SK-N-SH (cell line): Measurements from ENCODE around the gene NFIA. TPM values are rescaled to one million over a fixed set of nuclear protein-coding genes. Genes with fewer than 3 reads are reported as not detected.

Experiments used
- CTCF ChIA-PET: fragments of 300-600, 350-600 bp; formaldehyde crosslinking; extraction: SDS; loops from one replicate; lab custom pipeline; 2021; lab: Yijun Ruan, JAX
- POLR2A ChIA-PET: fragments of 350-600 bp; sonication (Branson Sonifier 250); formaldehyde crosslinking; extraction: SDS; loops from one replicate; lab custom pipeline; 2020; ENCODE audit warnings: antibody characterized with exemption, inconsistent platforms; lab: Yijun Ruan, JAX
- DNase-seq: peaks from one replicate; pipeline ENCODE4 v3.0.0; 2012
- H2AFZ ChIP-seq: fragments of 200-600 bp; sonication (generic); 2 replicates; pipeline ENCODE4 v1.8.1; 2016; ENCODE audit warnings: antibody characterized with exemption, mild to moderate bottlenecking, low read depth
- H3F3A ChIP-seq: fragments of 200-600 bp; sonication (generic); replicated peaks from 2 replicates; pipeline ENCODE3; 2016; ENCODE audit warnings: antibody characterized with exemption, mild to moderate bottlenecking; ENCODE audit not compliant: insufficient read depth
- H3K27ac ChIP-seq, 2 experiments: fragments of 200-500 bp in 1 of 2; fragments of 200-600 bp in 1 of 2; sonication (Bioruptor generic) in 1 of 2; sonication (generic), shearing (Covaris generic) in 1 of 2; 2 replicates each; pipeline versions ENCODE4 v1.5.1 to v1.6.1; 2014 to 2016; ENCODE audit warnings: low read depth in 2 of 2, inconsistent platforms in 1 of 2, low read length in 1 of 2, mild to moderate bottlenecking in 1 of 2, mixed read lengths in 1 of 2
- H3K27me3 ChIP-seq: fragments of 200-600 bp; sonication (generic), shearing (Covaris generic); 2 replicates; pipeline ENCODE4 v1.6.1; 2016; ENCODE audit warnings: mixed run types; ENCODE audit not compliant: insufficient read depth
- H3K36me3 ChIP-seq, 2 experiments: fragments of 200-500 bp in 1 of 2; fragments of 200-600 bp in 1 of 2; sonication (Bioruptor generic) in 1 of 2; sonication (generic) in 1 of 2; replicated peaks in 1 of 2; 2 replicates each; pipeline versions ENCODE3 to v1.5.1; 2014 to 2016; ENCODE audit warnings: low read length in 1 of 2, mild to moderate bottlenecking in 1 of 2; ENCODE audit not compliant: insufficient read depth in 2 of 2, control insufficient read depth in 1 of 2
- H3K4me1 ChIP-seq, 2 experiments: fragments of 200-500 bp in 1 of 2; fragments of 200-600 bp in 1 of 2; sonication (Bioruptor generic) in 1 of 2; sonication (generic), shearing (Covaris generic) in 1 of 2; 2 replicates each; pipeline versions ENCODE4 v1.5.1 to v1.6.1; 2014 to 2016; ENCODE audit warnings: low read depth in 1 of 2, low read length in 1 of 2, mixed run types in 1 of 2; ENCODE audit not compliant: insufficient read depth in 2 of 2, control insufficient read depth in 1 of 2
- H3K4me2 ChIP-seq: fragments of 200-600 bp; sonication (generic), shearing (Covaris generic); 2 replicates; pipeline ENCODE4 v1.6.1; 2017; ENCODE audit warnings: mixed run types
- H3K4me3 ChIP-seq, 2 experiments: fragments of 200-500 bp in 1 of 2; fragments of 200-600 bp in 1 of 2; sonication (Bioruptor generic) in 1 of 2; sonication (generic), shearing (Covaris generic) in 1 of 2; 2 replicates each; pipeline versions ENCODE4 v1.5.1 to v1.8.1; 2014 to 2016; ENCODE audit warnings: low read depth in 2 of 2, inconsistent platforms in 1 of 2, low read length in 1 of 2, mild to moderate bottlenecking in 1 of 2, mixed read lengths in 1 of 2, moderate library complexity in 1 of 2
- H3K79me2 ChIP-seq: fragments of 200-600 bp; sonication (generic); 2 replicates; pipeline ENCODE4 v1.8.1; 2017; ENCODE audit warnings: mild to moderate bottlenecking; ENCODE audit not compliant: insufficient read depth
- H3K9ac ChIP-seq: fragments of 200-600 bp; sonication (generic); 2 replicates; pipeline ENCODE4 v1.6.1; 2017; ENCODE audit warnings: mixed run types
- H3K9me2 ChIP-seq: fragments of 200-600 bp; sonication (generic); 2 replicates; pipeline ENCODE4 v1.6.1; 2017; ENCODE audit warnings: mixed run types
- H3K9me3 ChIP-seq: fragments of 200-600 bp; sonication (generic); 2 replicates; pipeline ENCODE4 v1.6.1; 2017; ENCODE audit warnings: mixed run types, mild to moderate bottlenecking, moderate library complexity
- H4K20me1 ChIP-seq: fragments of 200-600 bp; sonication (generic); 2 replicates; pipeline ENCODE4 v1.6.1; 2017; ENCODE audit warnings: mild to moderate bottlenecking, mixed run types; ENCODE audit not compliant: insufficient read depth
- FOXM1 ChIP-seq: IDR thresholded peaks from 2 replicates; pipeline ENCODE4 v1.4.0; 2012; ENCODE audit warnings: low read depth, mild to moderate bottlenecking
- GATA2 ChIP-seq: sonication (generic); formaldehyde crosslinking; IDR thresholded peaks from 2 replicates; pipeline ENCODE4 v1.5.0; 2020; ENCODE audit warnings: mild to moderate bottlenecking, missing genetic modification reagents
- IRF3 ChIP-seq: fragments of 150-350 bp; IDR thresholded peaks from 2 replicates; pipeline ENCODE4 v1.6.1; 2016; ENCODE audit warnings: mild to moderate bottlenecking, low read depth, low read length
- JUND ChIP-seq: IDR thresholded peaks from 2 replicates; pipeline ENCODE4 v1.4.0; 2012
- MXI1 ChIP-seq: IDR thresholded peaks from 2 replicates; pipeline ENCODE4 v1.6.1; 2012; ENCODE audit warnings: mild to moderate bottlenecking, low read depth, low read length, improper control_type of control experiment
- NRF1 ChIP-seq: IDR thresholded peaks from 2 replicates; pipeline ENCODE4 v1.6.1; 2012; ENCODE audit warnings: low read depth, mild to moderate bottlenecking, low read length
- PBX3 ChIP-seq: IDR thresholded peaks from 2 replicates; pipeline ENCODE4; 2012
- POLR2AphosphoS5 ChIP-seq: IDR thresholded peaks from 2 replicates; pipeline ENCODE4 v1.6.1; 2012; ENCODE audit warnings: low read depth, low read length
- RFX5 ChIP-seq: IDR thresholded peaks from 2 replicates; pipeline ENCODE4 v1.6.1; 2012; ENCODE audit warnings: mild to moderate bottlenecking, improper control_type of control experiment, low read length
- RXRA ChIP-seq: IDR thresholded peaks from 2 replicates; pipeline ENCODE4 v1.4.0; 2012; ENCODE audit warnings: low read depth, mild to moderate bottlenecking, borderline replicate concordance
- ZBTB33 ChIP-seq: IDR thresholded peaks from 2 replicates; pipeline ENCODE4 v1.4.0; 2012; ENCODE audit warnings: low read depth, borderline replicate concordance
- WGBS: methylation state at CpG from one replicate; pipeline ENCODE4 v1.1.6; 2017; ENCODE audit warnings: low lambda C conversion rate; 5-methylcytosine and 5-hydroxymethylcytosine counted together
- polyA plus RNA-seq, 3 experiments: library from polyadenylated mRNA; depleted of rRNA; stranded (reverse); fragments of >200 nt; gene quantifications; 2 replicates each; pipeline ENCODE4 v1.2.3, GENCODE V29; 2012
- TF ChIP-seq, protein P1 (sequence below): IDR thresholded peaks from 2 replicates; pipeline ENCODE4 v1.4.0; 2012; ENCODE audit warnings: low read depth, borderline replicate concordance
- TF ChIP-seq, protein P2 (sequence below): fragments of 200-600 bp; sonication (generic); IDR thresholded peaks from 2 replicates; pipeline ENCODE4 v1.6.1; 2017; ENCODE audit warnings: antibody characterized with exemption, mild to moderate bottlenecking, moderate library complexity
- TF ChIP-seq, protein P3 (sequence below): IDR thresholded peaks from 2 replicates; pipeline ENCODE4 v1.6.1; 2012; ENCODE audit warnings: mild to moderate bottlenecking, low read depth, low read length, moderate library complexity

NFIA gene
- polyA plus RNA-seq, 1 of the 3 experiments (the other 2 are of a cell fraction), result 3.3 TPM

DNA sequence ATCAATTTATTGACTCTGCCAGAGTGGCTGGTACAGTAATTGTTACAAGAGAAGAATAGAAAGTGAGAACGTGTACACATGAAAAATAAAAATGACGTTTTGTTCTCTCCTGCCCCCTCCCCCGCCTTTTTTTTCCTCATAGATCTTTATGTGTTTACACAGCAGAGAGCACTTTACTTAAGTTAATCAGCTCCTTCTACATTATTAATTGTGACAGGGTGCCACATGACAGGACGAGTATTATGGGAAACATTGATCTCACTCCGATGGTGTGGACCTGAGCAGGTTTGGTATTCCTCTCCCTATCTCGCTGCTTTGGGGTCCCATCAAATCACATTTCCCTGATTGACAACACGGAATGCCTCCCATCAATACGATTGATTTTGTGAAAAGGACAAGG is 356.9 kb downstream of the NFIA start:
- Histone ChIP-seq H3K9ac (no peak overlapping the region), H3K9me2 (no peaks in the 10 kb centered on the region), H3F3A (no peaks in the 10 kb centered on the region), H3K4me3 (no peak overlapping the region), H3K27me3 (no peaks in the 10 kb centered on the region), H3K4me2 (no peak overlapping the region), H3K79me2 (no peaks in the 10 kb centered on the region), H3K4me1 (peaks cover 0 to 11% of the 10 kb centered on the region in 2 experiments; a peak in 3 of 4 replicates), H2AFZ (no peak overlapping the region), H4K20me1 (no peaks in the 10 kb centered on the region), H3K36me3 (peaks cover 0 to 2% of the 10 kb centered on the region in 2 experiments), H3K27ac (no peak overlapping the region), H3K9me3 (no peaks in the 10 kb centered on the region)
- 87% methylated on average over 8 of the region's 8 CpGs for WGBS
- CTCF ChIA-PET, result no interaction called here
- DNase-seq, result no peak
- POLR2A ChIA-PET, result no interaction called here
- TF ChIP-seq RFX5, result no peak
- no peak for TF ChIP-seq NRF1
- TF ChIP-seq MXI1, result no peak
- no peak for TF ChIP-seq POLR2AphosphoS5
- TF ChIP-seq RXRA, result no peak
- TF ChIP-seq, protein P1, sequence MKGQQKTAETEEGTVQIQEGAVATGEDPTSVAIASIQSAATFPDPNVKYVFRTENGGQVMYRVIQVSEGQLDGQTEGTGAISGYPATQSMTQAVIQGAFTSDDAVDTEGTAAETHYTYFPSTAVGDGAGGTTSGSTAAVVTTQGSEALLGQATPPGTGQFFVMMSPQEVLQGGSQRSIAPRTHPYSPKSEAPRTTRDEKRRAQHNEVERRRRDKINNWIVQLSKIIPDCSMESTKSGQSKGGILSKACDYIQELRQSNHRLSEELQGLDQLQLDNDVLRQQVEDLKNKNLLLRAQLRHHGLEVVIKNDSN, result no peak
- no peak for TF ChIP-seq IRF3
- no peak for TF ChIP-seq GATA2 (CRISPR knock-in tag)
- TF ChIP-seq, protein P2, sequence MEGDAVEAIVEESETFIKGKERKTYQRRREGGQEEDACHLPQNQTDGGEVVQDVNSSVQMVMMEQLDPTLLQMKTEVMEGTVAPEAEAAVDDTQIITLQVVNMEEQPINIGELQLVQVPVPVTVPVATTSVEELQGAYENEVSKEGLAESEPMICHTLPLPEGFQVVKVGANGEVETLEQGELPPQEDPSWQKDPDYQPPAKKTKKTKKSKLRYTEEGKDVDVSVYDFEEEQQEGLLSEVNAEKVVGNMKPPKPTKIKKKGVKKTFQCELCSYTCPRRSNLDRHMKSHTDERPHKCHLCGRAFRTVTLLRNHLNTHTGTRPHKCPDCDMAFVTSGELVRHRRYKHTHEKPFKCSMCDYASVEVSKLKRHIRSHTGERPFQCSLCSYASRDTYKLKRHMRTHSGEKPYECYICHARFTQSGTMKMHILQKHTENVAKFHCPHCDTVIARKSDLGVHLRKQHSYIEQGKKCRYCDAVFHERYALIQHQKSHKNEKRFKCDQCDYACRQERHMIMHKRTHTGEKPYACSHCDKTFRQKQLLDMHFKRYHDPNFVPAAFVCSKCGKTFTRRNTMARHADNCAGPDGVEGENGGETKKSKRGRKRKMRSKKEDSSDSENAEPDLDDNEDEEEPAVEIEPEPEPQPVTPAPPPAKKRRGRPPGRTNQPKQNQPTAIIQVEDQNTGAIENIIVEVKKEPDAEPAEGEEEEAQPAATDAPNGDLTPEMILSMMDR, result no peak
- no peak for TF ChIP-seq ZBTB33
- TF ChIP-seq, protein P3, sequence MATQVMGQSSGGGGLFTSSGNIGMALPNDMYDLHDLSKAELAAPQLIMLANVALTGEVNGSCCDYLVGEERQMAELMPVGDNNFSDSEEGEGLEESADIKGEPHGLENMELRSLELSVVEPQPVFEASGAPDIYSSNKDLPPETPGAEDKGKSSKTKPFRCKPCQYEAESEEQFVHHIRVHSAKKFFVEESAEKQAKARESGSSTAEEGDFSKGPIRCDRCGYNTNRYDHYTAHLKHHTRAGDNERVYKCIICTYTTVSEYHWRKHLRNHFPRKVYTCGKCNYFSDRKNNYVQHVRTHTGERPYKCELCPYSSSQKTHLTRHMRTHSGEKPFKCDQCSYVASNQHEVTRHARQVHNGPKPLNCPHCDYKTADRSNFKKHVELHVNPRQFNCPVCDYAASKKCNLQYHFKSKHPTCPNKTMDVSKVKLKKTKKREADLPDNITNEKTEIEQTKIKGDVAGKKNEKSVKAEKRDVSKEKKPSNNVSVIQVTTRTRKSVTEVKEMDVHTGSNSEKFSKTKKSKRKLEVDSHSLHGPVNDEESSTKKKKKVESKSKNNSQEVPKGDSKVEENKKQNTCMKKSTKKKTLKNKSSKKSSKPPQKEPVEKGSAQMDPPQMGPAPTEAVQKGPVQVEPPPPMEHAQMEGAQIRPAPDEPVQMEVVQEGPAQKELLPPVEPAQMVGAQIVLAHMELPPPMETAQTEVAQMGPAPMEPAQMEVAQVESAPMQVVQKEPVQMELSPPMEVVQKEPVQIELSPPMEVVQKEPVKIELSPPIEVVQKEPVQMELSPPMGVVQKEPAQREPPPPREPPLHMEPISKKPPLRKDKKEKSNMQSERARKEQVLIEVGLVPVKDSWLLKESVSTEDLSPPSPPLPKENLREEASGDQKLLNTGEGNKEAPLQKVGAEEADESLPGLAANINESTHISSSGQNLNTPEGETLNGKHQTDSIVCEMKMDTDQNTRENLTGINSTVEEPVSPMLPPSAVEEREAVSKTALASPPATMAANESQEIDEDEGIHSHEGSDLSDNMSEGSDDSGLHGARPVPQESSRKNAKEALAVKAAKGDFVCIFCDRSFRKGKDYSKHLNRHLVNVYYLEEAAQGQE, result no peak
- TF ChIP-seq FOXM1, result no peak
- no peak for TF ChIP-seq PBX3
- no peak for TF ChIP-seq JUND
